Activated naive CD8-positive, alpha-beta T cell treated with anti-CD3 and anti-CD28 coated beads, Interleukin-2, amount 50 U/mL, for 24 hours (primary cell): Measurements from ENCODE around the gene SLC2A9.

Experiments used
- ATAC-seq: fragments of 150-1000 bp; cut with Tn5 transposase; one replicate; pipeline ENCODE4 v1.10.0; 2021
- DNase-seq: peaks from one replicate; pipeline ENCODE4 v3.0.0; 2021
- H3K27ac Mint-ChIP-seq: one replicate; pipeline ENCODE4 v1.8.0; 2021; ENCODE audit warnings: mild to moderate bottlenecking, mixed read lengths
- H3K27me3 Mint-ChIP-seq: one replicate; pipeline ENCODE4 v1.8.0; 2021; ENCODE audit warnings: mixed read lengths
- H3K36me3 Mint-ChIP-seq: one replicate; pipeline ENCODE4 v1.8.0; 2021; ENCODE audit warnings: low read depth, mixed read lengths
- H3K4me1 Mint-ChIP-seq: one replicate; pipeline ENCODE4 v1.8.0; 2021; ENCODE audit warnings: mixed read lengths
- H3K4me3 Mint-ChIP-seq: one replicate; pipeline ENCODE4 v1.8.0; 2021; ENCODE audit warnings: mild to moderate bottlenecking, moderate library complexity, mixed read lengths
- H3K9me3 Mint-ChIP-seq: one replicate; pipeline ENCODE4 v1.8.0; 2021; ENCODE audit warnings: mixed read lengths

SLC2A9 gene

DNA sequence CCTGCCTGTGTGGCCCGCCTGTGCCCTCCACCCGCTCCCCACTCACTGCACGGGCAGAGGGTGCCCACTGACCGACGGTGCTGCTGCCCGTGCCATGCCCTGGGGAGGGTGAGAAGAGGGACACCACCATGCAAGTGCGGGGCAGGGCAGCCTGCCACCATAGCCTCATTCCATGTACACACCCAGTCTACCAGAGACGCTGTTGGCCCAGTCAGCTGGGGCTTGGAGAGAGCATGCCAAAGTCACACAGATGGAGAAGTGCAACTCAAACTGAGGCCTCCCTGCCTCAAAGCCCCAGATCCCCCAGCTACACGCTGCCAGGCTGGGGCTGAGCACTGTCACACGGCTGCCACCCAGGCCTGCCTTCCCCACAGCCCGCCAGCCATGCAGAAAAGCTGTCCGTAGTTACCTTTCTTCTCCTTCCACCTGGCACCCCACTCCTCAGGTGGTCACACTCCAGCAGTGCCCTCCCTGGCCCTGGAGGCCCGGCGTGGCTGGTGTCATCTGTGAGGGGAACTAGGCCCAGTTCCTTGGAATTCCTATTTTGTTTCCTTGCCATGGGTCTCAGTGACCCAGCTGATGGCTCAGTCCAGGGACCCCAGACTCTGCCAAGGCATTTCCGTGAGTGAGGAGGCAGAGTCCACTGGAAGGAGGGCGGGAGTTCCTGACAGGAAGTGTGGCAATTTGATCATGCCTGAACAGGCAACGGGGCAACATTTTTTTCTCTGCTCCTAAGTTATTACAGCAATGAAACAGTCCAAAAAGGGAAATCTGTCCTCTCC, at the start of gene SLC2A9:
Gene SLC2A9 (minus strand): TSS at position 627 of the 782 bp plus-strand sequence. CDS start 68 bp downstream, at position 559.
- Mint-ChIP-seq H3K4me3 (no peak within 1 kb of the TSS), H3K27me3 (peaks cover 2% of the 10 kb centered on the region), H3K9me3 (no peaks in the 10 kb centered on the region), H3K27ac (no peak within 1 kb of the TSS), H3K36me3 (no peaks in the 10 kb centered on the region), H3K4me1 (peaks cover 15% of the 10 kb centered on the region)
- ATAC-seq = no peak
- no peak for DNase-seq

GRCh38 chr4:10069075-10069642, 47.9 kb upstream of the SLC2A9 start:
- DNase-seq = no peak
- H3K27me3 Mint-ChIP-seq = no peaks in the 10 kb centered on the region
- H3K9me3 Mint-ChIP-seq = no peaks in the 10 kb centered on the region
- peak; percentile 17 for ATAC-seq
- H3K27ac Mint-ChIP-seq = peak overlapping the region; percentile 50
- no peaks in the 10 kb centered on the region for H3K4me1 Mint-ChIP-seq
- peaks cover 47% of the 10 kb centered on the region for H3K36me3 Mint-ChIP-seq
- H3K4me3 Mint-ChIP-seq = no peak overlapping the region

DNA sequence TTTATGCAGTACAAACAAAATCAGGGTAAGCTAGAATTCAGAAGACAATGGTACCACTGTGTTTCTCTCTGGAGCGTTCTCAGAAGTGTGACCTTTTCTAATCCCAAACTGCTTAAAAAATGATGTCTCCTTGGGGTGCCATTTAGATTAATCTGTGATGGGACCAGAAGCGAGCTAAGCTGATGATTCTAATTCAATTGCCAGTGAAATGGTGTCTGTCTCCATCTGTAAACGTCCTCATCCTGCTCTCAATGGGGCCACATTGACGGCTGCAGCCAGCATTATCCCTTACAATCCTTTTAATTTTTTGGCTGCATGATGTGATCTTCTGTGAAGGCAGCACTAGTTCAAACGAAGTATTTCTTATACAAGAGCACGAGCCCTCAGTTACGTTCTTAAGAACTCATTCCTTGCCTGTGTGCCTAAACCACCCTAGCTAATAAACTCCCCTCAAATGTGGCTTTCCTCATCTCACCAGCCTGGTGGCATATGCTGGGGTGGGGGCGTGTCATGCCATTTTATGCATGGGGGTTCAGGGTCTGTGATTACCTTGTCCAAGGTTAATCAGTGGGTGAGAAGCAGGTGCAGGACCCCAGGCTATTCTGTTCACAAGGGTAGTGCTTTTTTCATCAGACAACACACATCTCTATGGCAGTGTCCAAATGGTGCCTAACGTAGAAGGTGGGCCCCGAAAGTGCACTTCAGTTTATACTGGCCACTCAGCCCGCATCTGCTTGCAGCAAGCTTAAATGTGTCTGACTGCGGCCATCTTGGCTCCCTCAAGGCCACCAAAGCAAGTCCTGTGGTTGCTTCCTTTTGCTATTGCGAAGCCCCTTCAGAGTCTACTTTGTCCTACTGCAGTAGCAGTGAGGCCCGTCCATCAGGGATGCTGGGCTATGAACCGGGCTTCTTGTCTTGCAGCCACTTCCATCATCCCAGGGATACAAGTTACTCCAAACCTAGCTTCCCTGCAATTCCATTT, 45.7 kb upstream of the SLC2A9 start:
- Mint-ChIP-seq H3K36me3 (peaks cover 32% of the 10 kb centered on the region), H3K27ac (no peak overlapping the region), H3K27me3 (no peaks in the 10 kb centered on the region), H3K9me3 (no peaks in the 10 kb centered on the region), H3K4me1 (no peaks in the 10 kb centered on the region), H3K4me3 (no peak overlapping the region)
- no peak for ATAC-seq
- DNase-seq = no peak

- Mint-ChIP-seq H3K27me3 (no peaks in the 10 kb centered on the region), H3K9me3 (no peaks in the 10 kb centered on the region), H3K27ac (no peak overlapping the region), H3K4me3 (no peak overlapping the region), H3K36me3 (peaks cover 32% of the 10 kb centered on the region), H3K4me1 (no peaks in the 10 kb centered on the region)
- no peak for ATAC-seq
- no peak for DNase-seq
These were observed 44.9 kb upstream of the SLC2A9 start for GRCh38 chr4:10066206-10066605.

DNA sequence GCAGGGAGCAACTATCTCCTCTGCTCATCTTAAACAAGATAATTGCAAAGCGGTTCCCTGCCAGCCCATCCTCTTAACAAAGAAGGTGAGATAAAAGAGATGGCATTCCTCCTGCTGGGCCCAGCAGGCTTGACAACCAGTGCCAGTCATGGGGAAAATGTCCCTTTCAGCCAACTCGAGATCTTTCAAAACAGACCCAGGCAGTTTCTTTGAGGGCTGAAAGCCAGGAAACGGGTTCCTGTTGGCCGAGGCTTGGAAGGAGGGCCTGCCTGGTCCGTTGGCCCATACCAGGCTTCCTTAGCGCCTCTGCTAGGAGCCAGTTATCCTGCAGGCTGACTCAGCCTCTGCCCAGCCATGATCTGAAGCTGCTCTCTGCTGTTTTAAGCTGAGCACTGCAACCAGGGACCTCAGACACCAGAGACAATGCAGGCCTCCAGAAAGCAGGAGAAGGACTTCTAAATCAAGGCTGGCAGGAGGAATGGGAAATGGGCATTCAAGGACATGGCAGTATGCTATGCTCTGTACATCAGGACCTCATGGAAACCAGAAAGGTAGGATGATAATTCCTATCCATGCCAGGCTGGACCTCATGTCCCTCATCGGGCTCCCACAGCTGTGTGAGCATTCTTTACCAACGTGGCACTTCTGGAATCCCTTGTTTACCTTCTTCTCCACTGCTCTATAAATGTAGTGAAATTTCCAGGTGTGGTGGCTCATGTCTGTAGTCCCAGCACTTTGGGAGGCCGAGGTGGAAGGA, 42.4 kb upstream of the SLC2A9 start:
- Mint-ChIP-seq H3K27ac (no peak overlapping the region), H3K4me1 (no peaks in the 10 kb centered on the region), H3K27me3 (no peaks in the 10 kb centered on the region), H3K36me3 (peaks cover 33% of the 10 kb centered on the region), H3K4me3 (no peak overlapping the region), H3K9me3 (no peaks in the 10 kb centered on the region)
- ATAC-seq = no peak
- DNase-seq = no peak

GRCh38 chr4:10061650-10062415, 40.5 kb upstream of the SLC2A9 start:
- Mint-ChIP-seq H3K36me3 (peaks cover 34% of the 10 kb centered on the region), H3K4me1 (no peaks in the 10 kb centered on the region), H3K4me3 (no peak overlapping the region), H3K27me3 (no peaks in the 10 kb centered on the region), H3K27ac (no peak overlapping the region), H3K9me3 (no peaks in the 10 kb centered on the region)
- ATAC-seq = no peak
- no peak for DNase-seq

DNA sequence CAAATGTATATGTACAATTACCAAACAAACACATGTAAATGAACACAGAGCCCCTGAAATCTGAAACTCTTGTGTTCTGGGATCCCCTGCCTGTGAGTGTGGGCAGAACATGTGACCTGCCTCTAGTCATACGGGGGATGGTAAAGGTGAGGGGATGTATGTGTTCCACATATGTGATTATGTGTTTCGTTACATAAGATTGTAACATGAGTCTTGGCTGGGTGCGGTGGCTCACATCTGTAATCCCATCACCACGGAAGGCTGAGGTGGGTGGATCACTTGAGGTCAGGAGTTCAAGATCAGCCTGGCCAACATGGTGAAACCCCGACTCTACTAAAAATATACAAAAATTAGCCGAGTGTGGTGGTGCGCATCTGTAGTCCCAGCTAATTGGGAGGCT, 37.1 kb upstream of the SLC2A9 start:
- Mint-ChIP-seq H3K27me3 (no peaks in the 10 kb centered on the region), H3K4me3 (no peak overlapping the region), H3K9me3 (no peaks in the 10 kb centered on the region), H3K4me1 (no peaks in the 10 kb centered on the region), H3K27ac (no peak overlapping the region), H3K36me3 (peaks cover 22% of the 10 kb centered on the region)
- ATAC-seq = no peak
- DNase-seq = no peak

DNA sequence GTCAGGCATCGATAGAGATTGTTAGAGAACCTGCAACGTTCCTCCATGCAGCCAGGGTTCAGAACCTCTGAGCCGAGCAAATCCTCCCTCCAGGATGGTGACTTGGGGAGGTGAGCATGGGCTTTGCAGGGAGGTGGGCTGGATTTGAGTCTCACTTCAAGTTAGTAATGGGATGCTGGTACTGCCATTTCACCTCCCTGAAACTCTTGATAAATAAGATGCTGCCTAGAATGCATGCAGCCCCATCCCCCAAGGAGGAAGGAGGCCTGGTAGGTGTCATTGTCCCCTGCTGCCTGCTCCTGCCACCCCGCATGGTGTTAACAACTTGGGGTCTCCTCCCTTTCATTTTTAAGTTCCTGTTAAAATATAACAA, 35.7 kb upstream of the SLC2A9 start:
- Mint-ChIP-seq H3K9me3 (no peaks in the 10 kb centered on the region), H3K4me3 (no peak overlapping the region), H3K27me3 (no peaks in the 10 kb centered on the region), H3K36me3 (peaks cover 21% of the 10 kb centered on the region), H3K4me1 (no peaks in the 10 kb centered on the region), H3K27ac (no peak overlapping the region)
- ATAC-seq (no peak), DNase-seq (no peak)

- H3K9me3 Mint-ChIP-seq = no peaks in the 10 kb centered on the region
- peaks cover 19% of the 10 kb centered on the region for H3K36me3 Mint-ChIP-seq
- H3K4me3 Mint-ChIP-seq = no peak overlapping the region
- no peak overlapping the region for H3K27ac Mint-ChIP-seq
- no peaks in the 10 kb centered on the region for H3K4me1 Mint-ChIP-seq
- ATAC-seq (no peak), DNase-seq (no peak)
- no peaks in the 10 kb centered on the region for H3K27me3 Mint-ChIP-seq
These were observed 35.2 kb upstream of the SLC2A9 start for GRCh38 chr4:10056334-10057022.

DNA sequence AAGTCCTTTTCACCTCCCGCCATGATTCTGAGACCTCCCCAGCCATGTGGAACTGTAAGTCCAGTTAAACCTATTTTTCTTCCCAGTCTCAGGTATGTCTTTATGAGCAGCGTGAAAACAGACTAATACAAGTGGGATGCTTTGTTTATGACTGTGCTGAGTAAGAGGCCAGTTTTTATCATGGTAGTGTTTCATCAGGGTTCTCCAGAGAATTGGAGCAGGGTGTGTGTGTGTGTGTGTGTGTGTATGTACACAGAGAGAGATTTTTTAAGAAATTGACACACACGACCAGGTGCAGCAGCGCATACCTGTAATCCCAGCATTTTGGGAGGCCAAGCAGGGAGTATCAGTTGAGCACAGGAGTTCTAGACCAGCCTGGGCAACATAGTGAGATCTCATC, 34.6 kb upstream of the SLC2A9 start:
- no peak overlapping the region for H3K27ac Mint-ChIP-seq
- H3K4me1 Mint-ChIP-seq = no peaks in the 10 kb centered on the region
- no peak overlapping the region for H3K4me3 Mint-ChIP-seq
- ATAC-seq = no peak
- DNase-seq = no peak
- peaks cover 19% of the 10 kb centered on the region for H3K36me3 Mint-ChIP-seq
- no peaks in the 10 kb centered on the region for H3K9me3 Mint-ChIP-seq
- no peaks in the 10 kb centered on the region for H3K27me3 Mint-ChIP-seq

- no peaks in the 10 kb centered on the region for H3K4me1 Mint-ChIP-seq
- H3K9me3 Mint-ChIP-seq = no peaks in the 10 kb centered on the region
- no peak for ATAC-seq
- no peaks in the 10 kb centered on the region for H3K27me3 Mint-ChIP-seq
- DNase-seq = no peak
- no peak overlapping the region for H3K4me3 Mint-ChIP-seq
- peaks cover 19% of the 10 kb centered on the region for H3K36me3 Mint-ChIP-seq
- H3K27ac Mint-ChIP-seq = no peak overlapping the region
These were observed 33.3 kb upstream of the SLC2A9 start for GRCh38 chr4:10054571-10055041.

DNA sequence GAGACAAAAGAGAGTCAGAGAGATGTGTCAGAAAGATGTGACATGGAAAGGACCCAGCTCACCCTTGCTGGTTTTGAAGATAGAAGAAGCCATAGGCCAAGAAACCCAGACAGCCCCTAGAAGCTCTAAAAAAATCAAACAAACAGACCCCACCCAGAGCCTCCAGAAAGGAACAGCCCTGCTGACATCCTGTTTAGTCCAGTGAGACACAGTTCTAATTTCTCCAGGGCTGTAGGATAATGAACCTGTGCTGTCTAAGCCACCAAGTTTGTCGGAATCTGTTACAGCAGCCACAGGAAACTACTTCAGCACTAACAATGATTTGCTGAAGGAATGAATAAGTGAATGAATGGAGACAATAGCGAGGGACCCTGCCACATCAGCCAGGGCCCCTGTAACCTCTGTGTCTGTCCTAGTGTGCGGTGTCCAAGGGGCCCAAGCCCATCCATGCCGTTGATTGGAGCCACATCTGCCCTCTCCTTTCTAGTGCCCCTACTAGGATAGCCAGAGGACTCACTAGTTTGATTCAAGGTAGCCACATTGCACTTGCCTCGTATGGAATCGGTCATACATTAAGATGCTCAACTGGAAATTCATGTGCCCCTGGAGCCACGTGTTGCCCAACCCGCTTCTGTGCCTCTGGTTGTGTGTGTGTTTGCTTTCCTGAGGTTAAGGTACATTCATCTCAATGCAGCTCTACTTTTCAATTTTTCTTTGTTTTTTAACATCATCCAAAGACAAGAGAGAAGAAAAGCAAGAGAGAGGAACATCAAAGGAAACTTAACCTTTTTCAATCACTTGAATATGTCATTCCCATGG, 32.5 kb upstream of the SLC2A9 start:
- H3K36me3 Mint-ChIP-seq = peaks cover 14% of the 10 kb centered on the region
- no peak overlapping the region for H3K4me3 Mint-ChIP-seq
- H3K9me3 Mint-ChIP-seq = no peaks in the 10 kb centered on the region
- H3K27ac Mint-ChIP-seq = no peak overlapping the region
- no peaks in the 10 kb centered on the region for H3K27me3 Mint-ChIP-seq
- no peak for ATAC-seq
- no peaks in the 10 kb centered on the region for H3K4me1 Mint-ChIP-seq
- DNase-seq = no peak
